AG04449 (cell line): ENCODE data around the gene LIPT2.
"Not testable (repeated sequence)": the region's sequence is repeated elsewhere in the genome, so short reads cannot be mapped to it uniquely, and the experiment has no call there.

ENCODE experiments used
- CTCF ChIA-PET: fragments of 350-600 bp; formaldehyde crosslinking; extraction: SDS; loops from one replicate; lab custom pipeline; 2021; ENCODE audit warnings: antibody characterized with exemption; lab: Yijun Ruan, JAX
- POLR2A ChIA-PET: fragments of 400-600, 350-600 bp; formaldehyde crosslinking; extraction: SDS; loops from one replicate; lab custom pipeline; 2020; ENCODE audit warnings: antibody characterized with exemption, inconsistent platforms; lab: Yijun Ruan, JAX
- DNase-seq: peaks from one replicate; pipeline ENCODE4 v3.0.0-alpha.2; 2010; ENCODE audit warnings: low read depth, low spot score
- H3K4me3 ChIP-seq: 2 replicates; pipeline ENCODE4 v1.5.1; 2011; ENCODE audit warnings: low read depth, mild to moderate bottlenecking, control low read depth, low read length
- CTCF ChIP-seq: IDR thresholded peaks from one replicate; pipeline ENCODE4 v1.5.1; 2011; ENCODE audit warnings: mild to moderate bottlenecking, moderate library complexity, low read length, control low read depth, inconsistent platforms; ENCODE audit not compliant: insufficient read depth; ENCODE audit errors: missing control alignments

LIPT2 gene

GRCh38 chr11:74492974-74493790, at the start of gene LIPT2:
Gene LIPT2, minus strand, starts transcription at chr11:74493724. Its CDS starts 21 bp downstream, at chr11:74493703.
- peak; percentile 58 for DNase-seq
- ChIA-PET POLR2A (interaction anchor here (0.6 to 1.3 kb wide), 5 partner anchors 10 to 1602 kb away, joined by 3 to 5 read pairs (median 3); partner anchors contain the start of gene PGM2L1), CTCF (interaction anchor here (0.8 to 2.6 kb wide), 12 partner anchors 10 to 749 kb away, joined by 3 to 9 read pairs (median 3); no protein-coding TSS in a partner anchor)
- peak within 1 kb of the TSS; percentile 75 for H3K4me3 ChIP-seq
- no peak for TF ChIP-seq CTCF

GRCh38 chr11:74541466-74541865, 47.9 kb upstream of the LIPT2 start:
- ChIA-PET CTCF (interaction anchor here (1.6 kb wide), 1 partner anchor 17 kb away, joined by 3 read pairs; no protein-coding TSS in a partner anchor), POLR2A (no interaction called here)
- TF ChIP-seq CTCF = no peak
- no peak for DNase-seq
- no peak overlapping the region for H3K4me3 ChIP-seq

GRCh38 chr11:74540270-74540669, 46.7 kb upstream of the LIPT2 start:
- no peak overlapping the region for H3K4me3 ChIP-seq
- no peak for TF ChIP-seq CTCF
- ChIA-PET CTCF (no interaction called here), POLR2A (no interaction called here)
- DNase-seq = no peak

GRCh38 chr11:74538680-74539079, 45.2 kb upstream of the LIPT2 start:
- DNase-seq = no peak
- H3K4me3 ChIP-seq = no peak overlapping the region
- CTCF ChIA-PET = interaction anchor here (1.0 kb wide), 1 partner anchor 283 kb away, joined by 3 read pairs; no protein-coding TSS in a partner anchor
- no peak for TF ChIP-seq CTCF
- POLR2A ChIA-PET = no interaction called here

GRCh38 chr11:74535371-74536160, 42.0 kb upstream of the LIPT2 start:
- no peak for TF ChIP-seq CTCF
- H3K4me3 ChIP-seq = no peak overlapping the region
- ChIA-PET POLR2A (no interaction called here), CTCF (no interaction called here)
- no peak for DNase-seq

GRCh38 chr11:74534946-74535275, 41.4 kb upstream of the LIPT2 start:
- DNase-seq, POLR2A ChIA-PET, H3K4me3 ChIP-seq, CTCF ChIA-PET: not testable (repeated sequence)
